ENCODE data around the gene IGF2R.
A peak's percentile ranks its signal among the peaks of the same experiment; 100 is the strongest.

The IGF2R gene

DNA sequence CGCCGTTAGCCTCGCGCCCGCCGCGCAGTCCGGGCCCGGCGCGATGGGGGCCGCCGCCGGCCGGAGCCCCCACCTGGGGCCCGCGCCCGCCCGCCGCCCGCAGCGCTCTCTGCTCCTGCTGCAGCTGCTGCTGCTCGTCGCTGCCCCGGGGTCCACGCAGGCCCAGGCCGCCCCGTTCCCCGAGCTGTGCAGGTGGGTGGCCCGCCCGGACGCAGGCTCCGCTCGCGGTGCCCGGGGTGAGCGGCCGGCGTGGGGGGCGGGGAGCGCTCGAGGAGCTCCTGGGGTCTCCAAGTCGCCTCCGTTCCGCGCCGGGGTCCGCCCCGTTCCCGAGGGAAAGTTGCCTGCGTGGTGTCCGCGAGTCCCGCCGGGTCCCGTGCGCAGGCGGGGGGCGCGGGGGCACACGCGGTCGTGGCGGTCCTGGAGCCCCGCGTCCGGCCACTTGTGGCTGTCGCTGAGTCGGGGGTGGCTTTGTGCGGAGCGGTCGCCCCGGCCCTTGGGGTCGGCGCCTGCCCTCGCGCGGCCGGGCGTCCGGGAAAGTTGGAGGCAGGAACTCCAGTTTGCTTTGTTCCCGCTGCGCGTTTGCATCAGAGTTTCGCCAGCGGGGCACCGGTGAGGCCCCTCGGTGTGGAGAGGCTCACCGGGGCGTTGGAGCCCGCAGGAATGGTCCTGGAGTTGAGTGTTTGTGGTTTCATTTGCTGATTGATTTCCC is 476 bp downstream of the IGF2R start:
- H3K79me2 ChIP-seq (ENCODE audit: low read length), result peaks cover 51% of the 10 kb centered on the region
- peak overlapping the region; percentile 85 for H3K9ac ChIP-seq (ENCODE audit: low read length)
- H3K27ac ChIP-seq (ENCODE audit: low read length), result peak overlapping the region; percentile 61; the same call in 1 of the 2 replicates
- no peak overlapping the region for H2AFZ ChIP-seq (ENCODE audit: low read length)
- no peaks in the 10 kb centered on the region for H4K20me1 ChIP-seq (ENCODE audit: insufficient read depth, low read length)
- no peaks in the 10 kb centered on the region for H3K9me2 ChIP-seq (replicated peaks; ENCODE audit: insufficient read depth, low read length)
- H3K4me2 ChIP-seq (ENCODE audit: low read depth, low read length), result peak overlapping the region; percentile 15; the same call in 1 of the 2 replicates
- H3K4me3 ChIP-seq (ENCODE audit: low read length), result peak overlapping the region; percentile 67
- H3K36me3 ChIP-seq (replicated peaks; ENCODE audit: insufficient read depth, low read length), result no peaks in the 10 kb centered on the region
- H3F3A ChIP-seq (ENCODE audit: insufficient read depth, low read length), result peaks cover 18% of the 10 kb centered on the region
- DNase-seq, result no peak
- H3K9me3 ChIP-seq (replicated peaks; ENCODE audit: insufficient read depth, low read length), result no peaks in the 10 kb centered on the region
- peaks cover 20% of the 10 kb centered on the region for H3K4me1 ChIP-seq (ENCODE audit: low read length)
- no peaks in the 10 kb centered on the region for H3K27me3 ChIP-seq (replicated peaks; ENCODE audit: insufficient read depth, low read length)
- TF ChIP-seq EZH2 (optimal IDR thresholded peaks at IDR 0.05; ENCODE audit: low read depth, low read length), result no peak
- TF ChIP-seq, protein P1, sequence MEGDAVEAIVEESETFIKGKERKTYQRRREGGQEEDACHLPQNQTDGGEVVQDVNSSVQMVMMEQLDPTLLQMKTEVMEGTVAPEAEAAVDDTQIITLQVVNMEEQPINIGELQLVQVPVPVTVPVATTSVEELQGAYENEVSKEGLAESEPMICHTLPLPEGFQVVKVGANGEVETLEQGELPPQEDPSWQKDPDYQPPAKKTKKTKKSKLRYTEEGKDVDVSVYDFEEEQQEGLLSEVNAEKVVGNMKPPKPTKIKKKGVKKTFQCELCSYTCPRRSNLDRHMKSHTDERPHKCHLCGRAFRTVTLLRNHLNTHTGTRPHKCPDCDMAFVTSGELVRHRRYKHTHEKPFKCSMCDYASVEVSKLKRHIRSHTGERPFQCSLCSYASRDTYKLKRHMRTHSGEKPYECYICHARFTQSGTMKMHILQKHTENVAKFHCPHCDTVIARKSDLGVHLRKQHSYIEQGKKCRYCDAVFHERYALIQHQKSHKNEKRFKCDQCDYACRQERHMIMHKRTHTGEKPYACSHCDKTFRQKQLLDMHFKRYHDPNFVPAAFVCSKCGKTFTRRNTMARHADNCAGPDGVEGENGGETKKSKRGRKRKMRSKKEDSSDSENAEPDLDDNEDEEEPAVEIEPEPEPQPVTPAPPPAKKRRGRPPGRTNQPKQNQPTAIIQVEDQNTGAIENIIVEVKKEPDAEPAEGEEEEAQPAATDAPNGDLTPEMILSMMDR (IDR thresholded peaks at IDR 0.05; ENCODE audit: low read length), result no peak
- no peak for TF ChIP-seq EZH2phosphoT487 (IDR thresholded peaks at IDR 0.05; ENCODE audit: low read length)

DNA sequence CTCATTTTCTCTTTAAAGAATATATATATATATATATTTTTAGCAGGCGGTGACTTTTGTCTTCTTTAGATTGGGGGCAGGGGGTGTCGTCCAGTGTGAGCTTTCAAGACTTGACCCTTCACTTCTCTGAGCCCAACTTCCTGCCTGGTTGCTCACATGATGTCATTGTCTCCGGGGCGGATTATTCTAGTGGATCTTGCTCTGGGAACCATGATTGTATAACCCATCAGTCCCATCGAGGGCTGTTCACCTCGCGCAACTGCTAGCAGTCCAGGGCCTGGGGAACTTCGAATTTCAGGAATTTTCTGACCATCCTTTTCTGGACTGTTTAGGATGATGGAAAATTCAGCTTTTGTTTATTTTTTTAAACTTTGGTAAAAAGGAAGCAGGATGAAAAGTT is 1.0 kb downstream of the IGF2R start:
- TF ChIP-seq, protein P1 (IDR thresholded peaks at IDR 0.05; ENCODE audit: low read length), result no peak
- no peak for TF ChIP-seq EZH2 (optimal IDR thresholded peaks at IDR 0.05; ENCODE audit: low read depth, low read length)
- no peak for TF ChIP-seq EZH2phosphoT487 (IDR thresholded peaks at IDR 0.05; ENCODE audit: low read length)
- H3F3A ChIP-seq (ENCODE audit: insufficient read depth, low read length), result peaks cover 19% of the 10 kb centered on the region
- peak overlapping the region; percentile 85 for H3K9ac ChIP-seq (ENCODE audit: low read length)
- H4K20me1 ChIP-seq (ENCODE audit: insufficient read depth, low read length), result no peaks in the 10 kb centered on the region
- peak overlapping the region; percentile 61; the same call in 1 of the 2 replicates for H3K27ac ChIP-seq (ENCODE audit: low read length)
- no peaks in the 10 kb centered on the region for H3K36me3 ChIP-seq (replicated peaks; ENCODE audit: insufficient read depth, low read length)
- peak overlapping the region; percentile 67 for H3K4me3 ChIP-seq (ENCODE audit: low read length)
- DNase-seq, result no peak
- no peak overlapping the region for H2AFZ ChIP-seq (ENCODE audit: low read length)
- peaks cover 26% of the 10 kb centered on the region for H3K4me1 ChIP-seq (ENCODE audit: low read length)
- H3K27me3 ChIP-seq (replicated peaks; ENCODE audit: insufficient read depth, low read length), result no peaks in the 10 kb centered on the region
- no peaks in the 10 kb centered on the region for H3K9me2 ChIP-seq (replicated peaks; ENCODE audit: insufficient read depth, low read length)
- H3K79me2 ChIP-seq (ENCODE audit: low read length), result peaks cover 56% of the 10 kb centered on the region
- H3K4me2 ChIP-seq (ENCODE audit: low read depth, low read length), result peak overlapping the region; percentile 68
- no peaks in the 10 kb centered on the region for H3K9me3 ChIP-seq (replicated peaks; ENCODE audit: insufficient read depth, low read length)

DNA sequence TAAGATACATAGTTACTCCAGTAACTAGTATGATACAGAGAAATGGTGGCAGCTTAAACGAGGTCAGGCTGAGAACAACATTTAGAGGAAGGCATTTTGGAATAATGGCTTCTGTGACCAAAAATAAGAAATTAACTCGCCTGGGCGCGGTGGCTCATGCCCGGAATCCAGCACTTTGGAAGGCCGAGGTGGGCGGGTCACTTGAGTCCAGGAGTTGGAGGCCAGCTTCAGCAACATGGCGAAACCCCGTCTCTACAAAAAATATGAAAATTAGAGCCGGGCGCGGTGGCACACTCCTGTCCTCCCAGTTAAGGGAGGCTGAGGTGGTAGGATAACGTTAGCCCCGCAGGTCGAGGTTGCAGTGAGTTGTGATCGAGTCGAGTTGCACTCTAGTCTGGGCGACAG is 1.8 kb downstream of the IGF2R start:
- H3K4me2 ChIP-seq (ENCODE audit: low read depth, low read length), result peak overlapping the region; percentile 68
- H4K20me1 ChIP-seq (ENCODE audit: insufficient read depth, low read length), result no peaks in the 10 kb centered on the region
- TF ChIP-seq EZH2phosphoT487 (IDR thresholded peaks at IDR 0.05; ENCODE audit: low read length) (no peak), EZH2 (optimal IDR thresholded peaks at IDR 0.05; ENCODE audit: low read depth, low read length) (no peak)
- TF ChIP-seq, protein P1 (IDR thresholded peaks at IDR 0.05; ENCODE audit: low read length), result no peak
- peak overlapping the region; percentile 85; the same call in 1 of the 2 replicates for H3K9ac ChIP-seq (ENCODE audit: low read length)
- no peak overlapping the region for H2AFZ ChIP-seq (ENCODE audit: low read length)
- H3K27ac ChIP-seq (ENCODE audit: low read length), result no peak overlapping the region
- peaks cover 19% of the 10 kb centered on the region for H3F3A ChIP-seq (ENCODE audit: insufficient read depth, low read length)
- peaks cover 62% of the 10 kb centered on the region for H3K79me2 ChIP-seq (ENCODE audit: low read length)
- peaks cover 30% of the 10 kb centered on the region for H3K4me1 ChIP-seq (ENCODE audit: low read length)
- no peaks in the 10 kb centered on the region for H3K27me3 ChIP-seq (replicated peaks; ENCODE audit: insufficient read depth, low read length)
- no peak for DNase-seq
- no peaks in the 10 kb centered on the region for H3K9me2 ChIP-seq (replicated peaks; ENCODE audit: insufficient read depth, low read length)
- H3K9me3 ChIP-seq (replicated peaks; ENCODE audit: insufficient read depth, low read length), result no peaks in the 10 kb centered on the region
- H3K36me3 ChIP-seq (replicated peaks; ENCODE audit: insufficient read depth, low read length), result no peaks in the 10 kb centered on the region
- H3K4me3 ChIP-seq (ENCODE audit: low read length), result peak overlapping the region; percentile 67

All from MM.1S (cell line).